Neural crest cell (in vitro differentiated cells): ENCODE measurements around the gene TREML4. TPM values are rescaled to one million over a fixed set of nuclear protein-coding genes. Genes with fewer than 3 reads are reported as not detected.

Source experiments
- DNase-seq: peaks from one replicate; pipeline ENCODE4 v3.0.0; 2021; ENCODE audit warnings: low read depth, mixed read lengths, low spot score
- H3K27ac Mint-ChIP-seq: one replicate; pipeline ENCODE4 v1.8.0; 2021; ENCODE audit warnings: mild to moderate bottlenecking, mixed read lengths; ENCODE audit not compliant: unreplicated experiment
- H3K27me3 Mint-ChIP-seq: 2 replicates; pipeline ENCODE4 v1.8.0; 2021; ENCODE audit warnings: low read depth, mild to moderate bottlenecking, mixed read lengths
- H3K36me3 Mint-ChIP-seq: 2 replicates; pipeline ENCODE4 v1.8.0; 2021; ENCODE audit warnings: low read depth, mild to moderate bottlenecking, mixed read lengths
- H3K4me1 Mint-ChIP-seq: 2 replicates; pipeline ENCODE4 v1.8.0; 2021; ENCODE audit warnings: mixed read lengths
- H3K4me3 Mint-ChIP-seq: one replicate; pipeline ENCODE4 v1.8.0; 2021; ENCODE audit warnings: mild to moderate bottlenecking, mixed read lengths
- H3K9me3 Mint-ChIP-seq: 2 replicates; pipeline ENCODE4 v1.8.0; 2021; ENCODE audit warnings: mixed read lengths
- CTCF ChIP-seq: fragments of 200-600 bp; sonication (generic); conservative IDR thresholded peaks from 2 replicates; pipeline ENCODE4 v1.5.0; 2021; ENCODE audit warnings: antibody characterized with exemption, mild to moderate bottlenecking
- total RNA-seq: library from RNA; stranded (reverse); gene quantifications from 2 replicates; pipeline ENCODE4 v1.2.1, GENCODE V29; 2021

The TREML4 gene
- total RNA-seq, 1 donor from 2014 or later = not detected

- no peaks in the 10 kb centered on the region for H3K4me1 Mint-ChIP-seq
- no peak overlapping the region for H3K27ac Mint-ChIP-seq
- no peaks in the 10 kb centered on the region for H3K9me3 Mint-ChIP-seq
- no peaks in the 10 kb centered on the region for H3K36me3 Mint-ChIP-seq
- no peak overlapping the region for H3K4me3 Mint-ChIP-seq
- H3K27me3 Mint-ChIP-seq = peaks cover 19% of the 10 kb centered on the region
- TF ChIP-seq CTCF = no peak
- no peak for DNase-seq
Observed at GRCh38 chr6:41200296-41200900, 27.8 kb upstream of the TREML4 start.

- Mint-ChIP-seq H3K9me3 (no peaks in the 10 kb centered on the region), H3K27ac (no peak within 1 kb of the TSS), H3K4me3 (no peak within 1 kb of the TSS), H3K4me1 (no peaks in the 10 kb centered on the region), H3K27me3 (peaks cover 16% of the 10 kb centered on the region), H3K36me3 (no peaks in the 10 kb centered on the region)
- no peak for TF ChIP-seq CTCF
- no peak for DNase-seq
Observed at GRCh38 chr6:41200901-41201763, 27.0 kb upstream of the TREML4 start, which contains the start of gene TREML2. Gene TREML2, minus strand, starts transcription at chr6:41201149. Its CDS starts 141 bp downstream, at chr6:41201008.

GRCh38 chr6:41201764-41202173 is 26.4 kb upstream of the TREML4 start:
- Mint-ChIP-seq H3K27me3 (peaks cover 9% of the 10 kb centered on the region), H3K27ac (no peak overlapping the region), H3K4me1 (no peaks in the 10 kb centered on the region), H3K36me3 (no peaks in the 10 kb centered on the region), H3K9me3 (no peaks in the 10 kb centered on the region), H3K4me3 (no peak overlapping the region)
- DNase-seq = no peak
- no peak for TF ChIP-seq CTCF

- Mint-ChIP-seq H3K9me3 (peaks cover 3% of the 10 kb centered on the region), H3K27ac (no peak overlapping the region), H3K4me1 (no peaks in the 10 kb centered on the region), H3K36me3 (peaks cover 2% of the 10 kb centered on the region), H3K27me3 (peaks cover 2% of the 10 kb centered on the region), H3K4me3 (no peak overlapping the region)
- no peak for TF ChIP-seq CTCF
- DNase-seq = no peak
Observed at GRCh38 chr6:41204156-41204555, 24.0 kb upstream of the TREML4 start.

GRCh38 chr6:41208439-41209106 is 19.6 kb upstream of the TREML4 start:
- TF ChIP-seq CTCF = no peak
- Mint-ChIP-seq H3K36me3 (peaks cover 2% of the 10 kb centered on the region), H3K27me3 (peaks cover 26% of the 10 kb centered on the region), H3K4me3 (no peak overlapping the region), H3K9me3 (peaks cover 3% of the 10 kb centered on the region), H3K4me1 (no peaks in the 10 kb centered on the region), H3K27ac (no peak overlapping the region)
- no peak for DNase-seq
